Endothelial cell of umbilical vein (primary cell): ENCODE results near the gene MYL3. TPM values are rescaled to one million over a fixed set of nuclear protein-coding genes. Genes with fewer than 3 reads are reported as not detected.
A peak's percentile ranks its signal among the peaks of the same experiment; 100 is the strongest.

Experiments
- BruUV-seq: library from RNA; stranded (reverse); fragments of 400-500 nt; replicated peaks from 2 replicates; lab custom pipeline; 2021; lab: Mats Ljungman, UMichigan
- CTCF ChIA-PET: fragments of 300-600, 350-600 bp; sonication (Branson Sonifier 250); formaldehyde crosslinking; loops from one replicate; lab custom pipeline; 2021; ENCODE audit warnings: antibody characterized with exemption, inconsistent platforms; lab: Charles Lee
- POLR2A ChIA-PET: fragments of 300-600, 350-600 bp; sonication (Branson Sonifier 250); formaldehyde crosslinking; loops from one replicate; lab custom pipeline; 2021; ENCODE audit warnings: antibody characterized with exemption, inconsistent platforms; lab: Charles Lee
- DNase-seq: peaks from one replicate; pipeline ENCODE4 v3.0.0-alpha.2; 2011; ENCODE audit warnings: low read depth, low spot score
- FAIRE-seq: peaks from 2 replicates; lab custom pipeline; 2011; peaks lifted over from hg19 to GRCh38; lab: Jason Lieb, UNC
- H2AFZ ChIP-seq: 2 replicates; pipeline ENCODE4 v1.6.0; 2012; ENCODE audit warnings: low read depth, low read length, control low read depth, inconsistent platforms
- H3K27ac ChIP-seq: 2 replicates; pipeline ENCODE4 v1.5.1; 2011; ENCODE audit warnings: low read depth, mild to moderate bottlenecking, control low read depth, low read length, moderate library complexity; ENCODE audit not compliant: insufficient read depth
- H3K27me3 ChIP-seq, 2 experiments: 2 replicates each; pipeline versions ENCODE4 v1.6.0 to v1.6.1; 2011; ENCODE audit warnings: low read length in 2 of 2, mixed read lengths in 1 of 2; ENCODE audit not compliant: control insufficient read depth in 2 of 2, insufficient read depth in 2 of 2
- H3K36me3 ChIP-seq, 2 experiments: 2 replicates in 1 of 2; 3 replicates in 1 of 2; pipeline ENCODE4 v1.5.1; 2011; ENCODE audit warnings: low read length in 2 of 2, mild to moderate bottlenecking in 1 of 2, moderate library complexity in 1 of 2; ENCODE audit not compliant: control insufficient read depth in 2 of 2, insufficient read depth in 2 of 2; ENCODE audit errors: extremely low read depth in 1 of 2
- H3K4me1 ChIP-seq: 3 replicates; pipeline ENCODE4 v1.5.1; 2011; ENCODE audit warnings: mild to moderate bottlenecking, low read length; ENCODE audit not compliant: control insufficient read depth, insufficient read depth; ENCODE audit errors: extremely low read depth
- H3K4me2 ChIP-seq: 2 replicates; pipeline ENCODE4 v1.6.1; 2011; ENCODE audit warnings: low read length, control low read depth, mixed read lengths; ENCODE audit not compliant: insufficient read depth
- H3K4me3 ChIP-seq, 3 experiments: fragments of 200-600 bp in 1 of 3; sonication (generic), shearing (Covaris generic) in 1 of 3; replicated peaks in 1 of 3; 2 replicates each; pipeline ENCODE4 v1.5.1; 2011 to 2016; ENCODE audit warnings: control low read depth in 3 of 3, low read length in 3 of 3, mild to moderate bottlenecking in 2 of 3, inconsistent platforms in 1 of 3, low read depth in 1 of 3, moderate library complexity in 1 of 3; ENCODE audit not compliant: insufficient read depth in 1 of 3
- H3K79me2 ChIP-seq: 2 replicates; pipeline ENCODE4 v1.6.0; 2012; ENCODE audit warnings: low read length, inconsistent platforms; ENCODE audit not compliant: control insufficient read depth, insufficient read depth
- H3K9ac ChIP-seq: replicated peaks from 2 replicates; pipeline ENCODE3; 2011; ENCODE audit warnings: low read length, control low read depth; ENCODE audit not compliant: insufficient read depth; ENCODE audit errors: extremely low read depth
- H3K9me1 ChIP-seq: replicated peaks from 3 replicates; pipeline ENCODE4 v1.6.0; 2011; ENCODE audit warnings: mild to moderate bottlenecking, low read length; ENCODE audit not compliant: control insufficient read depth, insufficient read depth; ENCODE audit errors: extremely low read depth
- H3K9me3 ChIP-seq: replicated peaks from 2 replicates; pipeline ENCODE4 v1.5.1; 2012; ENCODE audit warnings: low read length, inconsistent platforms; ENCODE audit not compliant: control insufficient read depth, insufficient read depth
- H4K20me1 ChIP-seq: replicated peaks from 2 replicates; pipeline ENCODE3; 2011; ENCODE audit warnings: mild to moderate bottlenecking, low read length; ENCODE audit not compliant: control insufficient read depth, insufficient read depth; ENCODE audit errors: extremely low read depth
- EZH2 ChIP-seq: IDR thresholded peaks from 2 replicates; pipeline ENCODE4 v1.6.1; 2012; ENCODE audit warnings: borderline replicate concordance, low read depth, mild to moderate bottlenecking, moderate library complexity, low read length, inconsistent platforms; ENCODE audit not compliant: severe bottlenecking
- FOS ChIP-seq: IDR thresholded peaks from 2 replicates; pipeline ENCODE4 v1.6.1; 2011; ENCODE audit warnings: mild to moderate bottlenecking, low read length, moderate library complexity, borderline replicate concordance; ENCODE audit not compliant: insufficient read depth
- GATA2 ChIP-seq: IDR thresholded peaks from 2 replicates; pipeline ENCODE4 v1.7.0; 2011; ENCODE audit warnings: low read depth, mild to moderate bottlenecking, moderate library complexity, mixed read lengths, low read length; ENCODE audit not compliant: insufficient read length, insufficient read depth
- JUN ChIP-seq: IDR thresholded peaks from 2 replicates; pipeline ENCODE4 v1.6.1; 2011; ENCODE audit warnings: borderline replicate concordance, low read depth; ENCODE audit not compliant: insufficient read length, insufficient read depth
- MYC ChIP-seq: IDR thresholded peaks from one replicate; pipeline ENCODE4 v1.6.1; 2011; ENCODE audit warnings: mild to moderate bottlenecking, low read depth, low read length
- POLR2A ChIP-seq: IDR thresholded peaks from 2 replicates; pipeline ENCODE4 v1.6.1; 2012; ENCODE audit warnings: low read depth, mild to moderate bottlenecking, control low read depth, low read length
- POLR2AphosphoS5 ChIP-seq: IDR thresholded peaks from 2 replicates; pipeline ENCODE4 v1.6.1; 2012; ENCODE audit warnings: low read depth, mild to moderate bottlenecking, control low read depth, low read length, moderate library complexity; ENCODE audit not compliant: insufficient read depth
- dilution Hi-C: fragments of 300-500 bp; cut with MboI; formaldehyde crosslinking; loops from one replicate; pipeline ENCODE4 v1.15.0; 2019; ENCODE audit warnings: low sequenced_read_pairs; ENCODE audit not compliant: extremely low pct_ligation_motif_present
- intact Hi-C: fragments of 100-400 bp; cut with micrococcal nuclease; formaldehyde crosslinking; loops from one replicate; pipeline ENCODE4 v1.10.0; 2022
- polyA plus RNA-seq, 4 experiments: library from polyadenylated mRNA; depleted of rRNA in 3 of 4; stranded (reverse) in 3 of 4; unstranded in 1 of 4; fragments of >200 nt; gene quantifications; 2 replicates each; pipeline versions ENCODE4 v1.2.1 to v1.2.3, GENCODE V29; 2011 to 2012; ENCODE audit warnings: missing spikeins in 1 of 4
- total RNA-seq: library from RNA; stranded (reverse); gene quantifications from 2 replicates; pipeline ENCODE4 v1.2.3, GENCODE V29; 2021
- TF ChIP-seq, protein P1 (sequence below), 2 donors: IDR thresholded peaks; 1 replicate in 1 of 2; 2 replicates in 1 of 2; pipeline ENCODE4 v1.5.1; 2011; ENCODE audit warnings: low read length in 2 of 2, mild to moderate bottlenecking in 2 of 2, moderate library complexity in 2 of 2, control low read depth in 1 of 2, inconsistent platforms in 1 of 2, low read depth in 1 of 2; ENCODE audit not compliant: insufficient read depth in 1 of 2; ENCODE audit errors: extremely low read depth in 1 of 2
- TF ChIP-seq, protein P2 (sequence below): IDR thresholded peaks from 2 replicates; pipeline ENCODE4 v1.6.1; 2011; ENCODE audit not compliant: insufficient read depth, insufficient read length

Gene MYL3
- total and polyA plus RNA-seq, 2 donors (not counting 3 experiments of a cell fraction or from before 2014, with no cell fraction given) = not detected

DNA sequence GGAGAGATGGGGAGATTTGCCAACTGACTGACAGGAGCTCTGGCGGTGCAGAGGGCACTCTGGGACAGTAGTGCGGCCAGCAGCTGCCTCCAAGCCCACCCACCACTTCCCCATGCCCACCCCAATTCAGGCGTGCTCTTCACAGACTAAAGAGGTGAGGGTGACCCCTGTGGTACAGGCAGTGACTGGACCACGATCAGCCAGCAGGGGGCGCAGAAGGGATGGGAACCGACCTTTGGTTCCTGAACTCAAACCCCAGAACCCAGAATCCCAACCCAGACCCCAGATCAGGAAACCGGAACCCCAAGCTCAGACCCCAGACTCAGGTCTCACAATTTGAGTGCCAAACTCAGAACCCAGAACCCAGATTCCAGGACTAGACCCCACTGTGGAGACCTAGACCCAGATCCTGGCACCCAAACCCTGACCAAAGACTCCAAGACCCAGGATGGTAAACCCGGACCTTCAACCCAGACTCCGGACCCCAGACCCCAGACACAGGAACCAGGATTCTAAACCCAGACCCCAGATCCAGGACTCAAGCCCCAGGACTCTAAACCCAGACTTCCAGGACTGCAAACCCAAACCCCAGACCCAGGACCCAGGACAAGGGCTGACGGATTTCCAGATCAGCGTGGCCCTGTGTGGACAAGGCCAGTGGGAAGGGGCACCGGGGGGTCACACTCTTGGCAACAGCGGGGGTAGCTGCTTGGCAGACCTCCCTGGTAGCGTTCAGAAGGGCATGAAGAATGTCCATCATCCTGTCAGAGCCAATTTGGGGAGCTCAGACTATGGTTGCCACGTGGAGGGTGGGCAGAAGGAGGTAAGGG lies 3.7 kb upstream of the MYL3 start:
- FAIRE-seq (peak; percentile 53), DNase-seq (peak; percentile 38)
- Histone ChIP-seq H3K79me2 (no peaks in the 10 kb centered on the region), H3K36me3 (no peaks in the 10 kb centered on the region), H3K4me3 (no peak overlapping the region), H3K9me1 (no peaks in the 10 kb centered on the region), H3K9ac (no peak overlapping the region), H4K20me1 (no peaks in the 10 kb centered on the region), H3K27me3 (no peaks in the 10 kb centered on the region), H2AFZ (no peak overlapping the region), H3K4me2 (no peak overlapping the region), H3K4me1 (no peaks in the 10 kb centered on the region), H3K9me3 (no peaks in the 10 kb centered on the region), H3K27ac (no peak overlapping the region)
- CTCF ChIA-PET = interaction anchor here (0.9 to 4.2 kb wide), 15 partner anchors 16 to 457 kb away, joined by 3 to 55 read pairs (median 3); no protein-coding TSS in a partner anchor
- dilution Hi-C loops (no loop called here), intact Hi-C loops (loop anchor here (1.0 to 5.0 kb wide), 6 partner anchors 14 to 505 kb away; no protein-coding TSS in a partner anchor)
- POLR2A ChIA-PET = no interaction called here
- no peak for TF ChIP-seq EZH2
- TF ChIP-seq, protein P1, sequence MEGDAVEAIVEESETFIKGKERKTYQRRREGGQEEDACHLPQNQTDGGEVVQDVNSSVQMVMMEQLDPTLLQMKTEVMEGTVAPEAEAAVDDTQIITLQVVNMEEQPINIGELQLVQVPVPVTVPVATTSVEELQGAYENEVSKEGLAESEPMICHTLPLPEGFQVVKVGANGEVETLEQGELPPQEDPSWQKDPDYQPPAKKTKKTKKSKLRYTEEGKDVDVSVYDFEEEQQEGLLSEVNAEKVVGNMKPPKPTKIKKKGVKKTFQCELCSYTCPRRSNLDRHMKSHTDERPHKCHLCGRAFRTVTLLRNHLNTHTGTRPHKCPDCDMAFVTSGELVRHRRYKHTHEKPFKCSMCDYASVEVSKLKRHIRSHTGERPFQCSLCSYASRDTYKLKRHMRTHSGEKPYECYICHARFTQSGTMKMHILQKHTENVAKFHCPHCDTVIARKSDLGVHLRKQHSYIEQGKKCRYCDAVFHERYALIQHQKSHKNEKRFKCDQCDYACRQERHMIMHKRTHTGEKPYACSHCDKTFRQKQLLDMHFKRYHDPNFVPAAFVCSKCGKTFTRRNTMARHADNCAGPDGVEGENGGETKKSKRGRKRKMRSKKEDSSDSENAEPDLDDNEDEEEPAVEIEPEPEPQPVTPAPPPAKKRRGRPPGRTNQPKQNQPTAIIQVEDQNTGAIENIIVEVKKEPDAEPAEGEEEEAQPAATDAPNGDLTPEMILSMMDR (IDR thresholded peaks at IDR 0.05; ENCODE audit: extremely low read depth in 1 of 2, insufficient read depth in 1 of 2, low read depth in 1 of 2, low read length in 2 of 2) = peak; percentile 82 to 94
- BruUV-seq = no TSS peak

DNA sequence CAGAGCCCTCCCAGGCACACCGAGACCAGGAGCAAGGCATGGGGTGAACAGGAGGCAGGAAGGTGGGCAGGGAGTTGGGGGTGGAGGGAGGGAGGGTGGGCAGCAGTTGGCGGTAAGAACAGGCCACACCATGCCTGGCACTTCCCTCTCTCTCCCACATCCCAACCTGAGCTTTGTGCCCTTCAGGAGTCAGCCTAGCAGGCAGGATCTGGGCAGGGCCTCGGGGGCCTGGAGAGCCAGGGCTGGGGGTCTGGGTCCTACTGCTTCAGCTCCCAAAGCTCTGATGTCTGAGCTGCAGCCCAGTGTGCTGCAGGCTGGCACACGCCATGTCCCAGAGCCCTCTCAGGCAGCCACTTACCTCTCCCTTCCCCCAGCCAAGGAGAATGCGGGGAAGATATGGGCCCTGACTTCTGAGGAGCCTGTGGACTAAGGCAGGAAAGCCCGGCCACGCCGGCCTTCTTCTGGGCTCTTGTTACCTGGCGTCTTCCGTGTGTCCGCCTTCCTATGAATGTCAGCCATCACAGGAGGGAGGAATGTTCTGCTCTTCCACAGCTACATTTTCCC lies 2.9 kb upstream of the MYL3 start:
- no peak overlapping the region for H3K9ac ChIP-seq
- intact Hi-C loops = loop anchor here (1.0 to 5.0 kb wide), 6 partner anchors 15 to 506 kb away; no protein-coding TSS in a partner anchor
- CTCF ChIA-PET = interaction anchor here (0.9 to 4.2 kb wide), 6 partner anchors 18 to 43 kb away, joined by 3 to 55 read pairs (median 5); no protein-coding TSS in a partner anchor

More for the DNA sequence above, 2.9 kb upstream of the MYL3 start:
- Histone ChIP-seq H3K9me1 (no peaks in the 10 kb centered on the region), H3K4me3 (no peak overlapping the region), H3K9me3 (no peaks in the 10 kb centered on the region), H3K36me3 (no peaks in the 10 kb centered on the region), H3K4me1 (no peaks in the 10 kb centered on the region), H3K27me3 (no peaks in the 10 kb centered on the region), H4K20me1 (no peaks in the 10 kb centered on the region), H3K27ac (no peak overlapping the region), H3K79me2 (no peaks in the 10 kb centered on the region), H2AFZ (no peak overlapping the region), H3K4me2 (no peak overlapping the region)
- no TSS peak for BruUV-seq
- POLR2A ChIA-PET = no interaction called here
- FAIRE-seq (no peak), DNase-seq (no peak)
- dilution Hi-C loops = no loop called here
- TF ChIP-seq JUN (no peak), FOS (no peak), EZH2 (no peak), POLR2AphosphoS5 (no peak), MYC (no peak), GATA2 (no peak), POLR2A (no peak)
- TF ChIP-seq, protein P2, sequence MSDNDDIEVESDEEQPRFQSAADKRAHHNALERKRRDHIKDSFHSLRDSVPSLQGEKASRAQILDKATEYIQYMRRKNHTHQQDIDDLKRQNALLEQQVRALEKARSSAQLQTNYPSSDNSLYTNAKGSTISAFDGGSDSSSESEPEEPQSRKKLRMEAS = no peak
- TF ChIP-seq, protein P1 (IDR thresholded peaks at IDR 0.05; ENCODE audit: extremely low read depth in 1 of 2, insufficient read depth in 1 of 2, low read depth in 1 of 2, low read length in 2 of 2) = no peak
